Sigmoid colon (tissue), 3 donors: Measurements from ENCODE around the gene SH2D1A.

Experiments used
- CTCF ChIP-seq, 4 experiments: fragments of 450-650 bp in 3 of 4; fragments of 200-600 bp in 1 of 4; IDR thresholded peaks; one replicate each; pipeline ENCODE4 v1.5.1; 2016 to 2019; ENCODE audit warnings: antibody characterized with exemption in 4 of 4, mild to moderate bottlenecking in 3 of 4, moderate library complexity in 2 of 4
- POLR2A ChIP-seq, 2 donors: fragments of 450-650 bp; IDR thresholded peaks; one replicate each; pipeline ENCODE4 v1.6.1; 2016; ENCODE audit warnings: antibody characterized with exemption in 2 of 2, mild to moderate bottlenecking in 2 of 2, moderate library complexity in 2 of 2

- TF ChIP-seq CTCF (IDR thresholded peaks at IDR 0.05) (no peak), POLR2A (IDR thresholded peaks at IDR 0.05) (no peak)
Measured at GRCh38 chrX:124342174-124342867, 4.0 kb upstream of the SH2D1A start.
